Measurements from ENCODE around the gene TBC1D14.

TBC1D14 gene

DNA sequence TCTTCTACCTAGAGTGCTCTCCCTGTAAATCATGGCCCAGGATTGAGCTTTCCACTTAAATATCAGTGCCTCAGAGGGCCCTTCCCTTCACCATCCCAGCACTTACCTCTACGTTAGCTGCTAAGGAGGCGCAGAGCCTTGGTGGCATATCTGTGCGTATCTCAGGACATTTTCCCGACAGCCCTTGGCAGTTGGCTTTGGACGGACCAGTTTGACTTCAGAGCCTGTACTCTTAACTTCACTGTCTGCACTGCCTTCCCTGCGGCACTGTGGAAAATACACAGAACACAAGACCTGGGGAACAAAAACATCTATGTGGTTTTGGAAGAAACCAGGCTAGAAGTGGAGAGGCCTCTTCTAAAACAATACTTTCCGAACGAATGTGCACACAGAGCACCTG lies 135.9 kb downstream of the TBC1D14 start:
- CTCF ChIA-PET: interaction anchor here (0.9 to 7.1 kb wide), 7 partner anchors 17 to 137 kb away, joined by 3 to 115 read pairs (median 4); partner anchors contain the start of gene GRPEL1
- DNase-seq (ENCODE audit: extremely low spot score): no peak
- TF ChIP-seq CTCF (IDR thresholded peaks at IDR 0.05; ENCODE audit: control extremely low read depth, extremely low read depth, low read depth, missing control alignments): no peak
- POLR2A ChIA-PET: interaction anchor here (0.7 kb wide), 1 partner anchor 146 kb away, joined by 4 read pairs; no protein-coding TSS in a partner anchor

DNA sequence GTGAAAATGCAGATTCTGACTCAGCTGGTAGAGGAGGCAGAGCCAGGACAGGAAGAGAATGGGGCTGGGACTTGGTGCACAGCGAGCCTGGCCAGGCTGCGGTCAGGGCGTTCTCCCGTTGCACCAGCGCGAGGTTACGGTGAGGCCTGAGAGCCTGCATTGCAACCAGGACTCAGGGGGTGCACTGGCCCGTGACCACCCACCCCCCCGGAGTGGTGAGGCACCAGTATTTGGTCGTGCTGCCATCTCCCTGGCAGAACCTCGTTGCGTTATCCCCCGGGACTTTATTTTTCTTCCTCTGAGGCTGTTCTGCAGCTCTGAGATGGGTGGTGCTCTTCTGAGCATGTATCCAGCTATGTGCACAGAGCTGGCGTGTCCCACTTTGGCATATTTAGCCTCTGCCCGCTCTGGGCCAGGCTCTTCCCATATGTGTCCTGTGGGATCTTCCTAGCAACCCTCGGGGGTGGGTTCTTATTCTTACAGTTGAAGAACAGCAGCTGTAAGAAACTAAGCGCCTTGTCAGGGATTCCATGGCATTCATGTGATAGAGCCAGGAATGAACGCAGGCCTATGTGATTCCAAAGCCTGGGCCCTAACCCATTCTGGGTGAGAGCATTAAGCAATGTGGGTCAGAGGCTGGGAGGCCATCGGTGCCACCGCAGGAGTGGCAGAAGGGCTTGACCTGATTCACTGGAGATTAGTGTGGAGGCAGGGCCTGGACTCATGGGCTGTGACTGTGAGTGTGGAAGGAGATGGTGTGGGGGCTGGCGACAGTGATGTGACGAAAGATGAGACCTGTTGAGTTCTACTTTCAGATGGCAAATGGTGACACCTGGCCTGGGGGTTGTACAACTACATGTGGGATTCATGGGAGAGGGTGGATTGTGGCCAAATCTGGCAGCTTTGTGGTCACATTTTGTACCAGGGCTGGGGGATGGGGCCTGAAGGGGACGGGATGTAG lies 136.6 kb downstream of the TBC1D14 start:
- no peak for TF ChIP-seq CTCF (IDR thresholded peaks at IDR 0.05; ENCODE audit: control extremely low read depth, extremely low read depth, low read depth, missing control alignments)
- ChIA-PET POLR2A (interaction anchor here (0.7 kb wide), 1 partner anchor 147 kb away, joined by 4 read pairs; no protein-coding TSS in a partner anchor), CTCF (interaction anchor here (0.6 to 7.1 kb wide), 7 partner anchors 16 to 173 kb away, joined by 3 to 115 read pairs (median 3); partner anchors contain the start of gene GRPEL1)
- peak; percentile 50 for DNase-seq (ENCODE audit: extremely low spot score)

GRCh38 chr4:7046971-7047370 lies 137.3 kb downstream of the TBC1D14 start:
- ChIA-PET CTCF (interaction anchor here (0.6 to 7.1 kb wide), 6 partner anchors 16 to 174 kb away, joined by 3 to 115 read pairs (median 4); partner anchors contain the start of gene GRPEL1), POLR2A (no interaction called here)
- TF ChIP-seq CTCF (IDR thresholded peaks at IDR 0.05; ENCODE audit: control extremely low read depth, extremely low read depth, low read depth, missing control alignments): no peak
- no peak for DNase-seq (ENCODE audit: extremely low spot score)

DNA sequence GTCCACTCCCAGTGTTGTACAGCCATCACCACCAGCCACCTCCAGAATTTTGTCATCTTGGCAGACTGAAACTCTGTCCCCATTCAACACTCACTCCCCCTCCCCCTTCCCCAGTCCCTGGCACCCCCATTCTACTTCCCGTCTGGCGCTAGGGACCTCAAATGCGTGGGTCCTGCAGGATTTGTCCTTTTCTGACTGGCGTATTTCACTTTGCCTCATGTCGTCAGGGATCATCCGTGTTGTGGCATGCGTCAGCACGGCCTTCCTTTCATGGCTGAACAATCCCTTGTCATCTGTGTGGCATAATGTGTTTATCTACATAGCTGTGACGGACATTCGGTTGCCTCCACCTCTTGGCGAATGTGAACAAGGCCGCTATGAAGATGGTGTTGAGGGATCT lies 139.0 kb downstream of the TBC1D14 start:
- TF ChIP-seq CTCF (IDR thresholded peaks at IDR 0.05; ENCODE audit: control extremely low read depth, extremely low read depth, low read depth, missing control alignments): no peak
- POLR2A ChIA-PET: no interaction called here
- DNase-seq (ENCODE audit: extremely low spot score): no peak
- CTCF ChIA-PET: interaction anchor here (1.4 to 7.4 kb wide), 3 partner anchors 20 to 74 kb away, joined by 4 to 51 read pairs (median 6); partner anchors contain the start of gene GRPEL1

DNA sequence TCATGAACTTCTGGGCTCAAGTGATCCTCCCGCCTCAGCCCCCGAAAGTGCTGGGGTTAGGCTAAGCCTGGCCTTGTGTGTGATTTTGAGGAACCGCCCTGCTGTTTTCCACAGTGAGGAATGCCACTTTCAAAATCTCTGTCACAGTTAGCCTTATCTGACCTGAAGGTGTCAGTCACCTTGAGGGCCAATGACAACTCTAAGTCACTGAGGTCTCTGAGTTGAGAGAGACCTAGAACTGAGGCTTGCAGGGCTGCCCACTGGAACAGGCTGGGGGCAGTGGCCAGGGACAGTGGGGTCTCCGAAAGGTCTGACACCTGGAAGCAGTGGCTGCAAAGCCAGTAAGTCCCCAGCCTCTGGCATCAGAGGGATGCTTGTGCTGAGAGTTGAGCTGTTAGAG lies 139.7 kb downstream of the TBC1D14 start:
- CTCF ChIA-PET: interaction anchor here (1.5 to 7.4 kb wide), 2 partner anchors 12 to 19 kb away, joined by 4 to 51 read pairs; partner anchors contain the start of gene GRPEL1
- no peak for TF ChIP-seq CTCF (IDR thresholded peaks at IDR 0.05; ENCODE audit: control extremely low read depth, extremely low read depth, low read depth, missing control alignments)

DNA sequence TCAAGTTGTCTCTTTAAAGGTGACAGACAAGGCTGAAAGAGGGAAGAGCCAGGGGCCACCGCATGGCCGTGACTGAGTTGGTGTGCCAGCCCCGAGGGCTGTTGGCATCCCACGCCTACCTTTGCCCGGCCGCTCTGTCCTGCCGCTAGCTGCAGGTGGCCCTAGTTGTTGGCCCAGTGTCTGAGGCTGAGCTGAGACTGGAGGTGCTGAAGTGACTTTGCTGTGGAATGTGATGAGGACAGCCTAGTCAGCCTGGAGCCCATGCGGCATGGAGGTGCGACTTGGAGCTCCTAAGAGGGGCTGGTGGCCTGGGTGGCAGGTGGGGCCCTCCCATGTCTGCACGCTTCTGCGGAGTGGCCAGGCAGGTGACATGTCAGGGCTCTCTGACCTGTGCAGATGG lies 140.1 kb downstream of the TBC1D14 start:
- ChIA-PET CTCF (interaction anchor here (1.5 to 7.4 kb wide), 2 partner anchors 12 to 19 kb away, joined by 4 to 51 read pairs; partner anchors contain the start of gene GRPEL1), POLR2A (no interaction called here)
- DNase-seq (ENCODE audit: extremely low spot score): no peak
- no peak for TF ChIP-seq CTCF (IDR thresholded peaks at IDR 0.05; ENCODE audit: control extremely low read depth, extremely low read depth, low read depth, missing control alignments)

More for the DNA sequence above, 139.7 kb downstream of the TBC1D14 start:
- POLR2A ChIA-PET: no interaction called here
- no peak for DNase-seq (ENCODE audit: extremely low spot score)

Data from GM10248 (cell line).